ENCODE data around the gene ZNF667. TPM values are rescaled to one million over a fixed set of nuclear protein-coding genes. Genes with fewer than 3 reads are reported as not detected.

ZNF667 gene
- 5.0 TPM for total RNA-seq
- long read RNA-seq, transcript ZNF667-201 (5 exons, 3,832 nt): major isoform, 12 of 16 reads
- long read RNA-seq, partial matches to known transcripts: 1 of 16 reads
- long read RNA-seq, other reads (novel, unspliced or antisense): 3 of 16 reads

DNA sequence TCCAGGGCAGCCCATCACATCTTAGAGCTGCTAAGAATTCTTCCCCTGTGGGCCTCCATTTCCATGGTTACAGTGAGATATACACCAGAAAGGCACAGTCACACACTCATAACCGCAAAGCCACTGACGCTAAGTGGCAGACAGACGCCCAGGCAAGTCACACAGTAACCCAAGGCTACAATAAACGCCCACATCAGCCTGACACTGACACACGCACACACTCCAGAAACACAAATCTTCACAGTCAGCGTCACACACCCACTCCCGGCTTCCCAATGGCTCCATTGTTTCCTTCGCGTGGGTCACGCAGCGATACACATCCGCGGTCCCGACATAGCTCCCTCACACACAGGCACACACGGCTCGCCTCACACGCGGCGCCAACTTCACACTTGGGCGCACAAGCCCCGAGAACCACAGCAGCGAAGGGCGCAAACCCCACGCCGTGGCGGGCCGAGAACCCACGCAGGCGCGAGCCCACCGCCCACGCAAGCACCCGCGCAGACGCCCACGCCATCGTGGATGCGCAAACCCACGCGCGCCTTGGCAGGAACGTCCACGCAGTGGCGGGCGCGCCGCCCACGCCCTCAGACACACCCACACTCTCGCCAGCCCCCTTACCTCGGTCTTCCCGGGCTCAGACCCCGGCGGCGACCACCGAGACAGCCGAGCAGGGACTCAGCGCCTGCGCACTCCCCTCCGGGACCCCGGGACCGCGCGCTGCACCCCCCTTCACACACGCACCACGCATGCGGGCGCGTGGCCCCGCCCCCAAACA is at the start of gene ZNF667:
TSS of gene ZNF667 (minus strand) at position 695 of the 778 bp plus-strand sequence. CDS start 14,975 bp downstream, outside the sequence.
- no peak for ATAC-seq (ENCODE audit: poor library complexity)
- intact Hi-C loops (cut with DNase I): no loop called here
- no peak for DNase-seq

DNA sequence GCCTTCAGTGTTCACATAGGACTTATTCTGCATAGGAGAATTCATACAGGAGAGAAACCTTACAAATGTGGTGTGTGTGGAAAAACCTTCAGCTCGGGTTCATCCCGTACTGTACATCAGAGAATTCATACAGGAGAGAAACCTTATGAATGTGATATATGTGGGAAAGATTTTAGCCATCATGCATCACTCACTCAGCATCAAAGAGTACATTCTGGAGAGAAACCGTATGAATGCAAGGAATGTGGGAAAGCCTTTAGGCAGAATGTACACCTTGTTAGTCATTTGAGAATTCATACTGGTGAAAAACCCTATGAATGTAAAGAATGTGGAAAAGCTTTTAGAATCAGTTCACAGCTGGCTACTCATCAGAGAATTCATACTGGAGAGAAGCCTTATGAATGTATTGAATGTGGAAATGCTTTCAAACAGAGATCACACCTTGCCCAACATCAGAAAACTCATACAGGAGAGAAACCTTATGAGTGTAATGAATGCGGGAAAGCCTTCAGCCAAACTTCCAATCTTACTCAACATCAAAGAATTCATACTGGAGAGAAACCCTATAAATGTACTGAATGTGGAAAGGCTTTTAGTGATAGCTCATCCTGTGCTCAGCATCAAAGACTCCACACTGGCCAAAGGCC is 48.2 kb upstream of the ZNF667 start:
- DNase-seq: no peak
- no peak for ATAC-seq (ENCODE audit: poor library complexity)
- intact Hi-C loops (cut with DNase I): no loop called here

DNA sequence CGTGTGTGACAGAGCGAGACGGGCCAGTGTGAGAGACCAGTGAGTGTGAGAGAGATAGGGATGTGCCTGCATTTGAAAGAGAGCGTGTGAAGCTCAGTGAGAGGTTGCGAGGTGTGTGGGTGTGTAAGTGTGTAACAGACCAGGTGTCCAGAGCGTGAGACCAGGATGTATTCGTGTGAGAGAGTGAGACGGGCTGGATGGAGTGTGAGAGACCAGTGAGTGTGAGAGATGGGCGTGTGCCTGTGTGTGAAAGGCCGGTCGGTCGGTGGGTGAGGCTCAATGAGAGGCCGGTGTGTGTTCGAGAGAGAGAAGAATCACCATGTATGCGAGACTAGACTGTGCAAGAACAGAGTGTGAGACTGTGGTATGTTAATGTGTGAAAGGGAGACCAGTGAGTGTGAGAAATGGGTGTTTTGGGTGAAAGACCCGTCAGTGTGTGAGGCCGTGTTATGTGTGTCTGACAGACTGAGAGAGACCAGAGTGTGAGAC is 31.2 kb upstream of the ZNF667 start:
- no peak for ATAC-seq (ENCODE audit: poor library complexity)
- no peak for DNase-seq
- intact Hi-C loops (cut with DNase I): no loop called here

DNA sequence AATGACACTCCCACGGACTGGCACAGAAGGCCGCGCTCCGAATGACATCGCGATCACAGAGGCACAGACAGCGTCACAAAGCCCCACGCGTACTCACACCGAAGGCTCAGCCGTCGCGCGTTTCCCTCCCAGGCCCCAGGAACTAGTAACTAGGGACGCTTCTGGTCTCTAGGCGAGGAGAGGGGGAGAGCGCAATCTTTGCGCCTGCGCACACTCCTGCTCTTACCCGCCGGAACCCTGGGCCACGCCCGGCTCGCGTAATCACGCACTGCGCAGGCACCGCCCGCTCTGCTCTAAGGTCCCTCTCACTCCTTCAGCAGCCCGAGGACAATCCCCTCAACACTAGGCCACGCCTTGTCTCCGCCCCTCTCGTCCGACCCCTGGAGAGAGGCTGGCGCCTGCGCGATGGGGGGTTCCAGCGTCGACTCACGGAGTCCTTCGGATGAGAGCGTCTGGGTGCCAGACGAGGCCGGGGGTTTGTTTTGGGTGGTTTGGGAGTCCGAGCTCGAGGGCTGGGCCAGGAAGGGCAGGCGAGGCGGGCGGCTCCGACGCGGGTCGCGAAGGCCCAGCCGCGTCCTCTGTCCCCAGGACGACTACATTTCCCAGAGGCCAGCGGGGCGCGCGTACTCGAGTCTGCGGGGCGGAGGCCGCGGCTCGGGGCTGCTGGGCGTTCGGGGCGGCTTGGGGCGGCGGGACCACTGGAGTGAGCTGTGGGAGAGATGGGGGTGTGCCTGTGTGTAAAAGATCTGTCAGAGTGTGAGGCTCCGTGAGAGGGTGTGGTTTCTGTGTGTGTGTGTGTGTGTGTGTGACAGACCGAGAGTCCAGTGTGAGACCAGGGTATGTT is 30.5 kb upstream of the ZNF667 start, which contains the start of gene ZNF471:
TSS of gene ZNF471 (plus strand) at position 410 of the 844 bp plus-strand sequence. CDS start 3,717 bp downstream, outside the sequence.
- peak; percentile 99 for DNase-seq
- intact Hi-C loops (cut with DNase I): no loop called here
- ATAC-seq (ENCODE audit: poor library complexity): peak; percentile 100

DNA sequence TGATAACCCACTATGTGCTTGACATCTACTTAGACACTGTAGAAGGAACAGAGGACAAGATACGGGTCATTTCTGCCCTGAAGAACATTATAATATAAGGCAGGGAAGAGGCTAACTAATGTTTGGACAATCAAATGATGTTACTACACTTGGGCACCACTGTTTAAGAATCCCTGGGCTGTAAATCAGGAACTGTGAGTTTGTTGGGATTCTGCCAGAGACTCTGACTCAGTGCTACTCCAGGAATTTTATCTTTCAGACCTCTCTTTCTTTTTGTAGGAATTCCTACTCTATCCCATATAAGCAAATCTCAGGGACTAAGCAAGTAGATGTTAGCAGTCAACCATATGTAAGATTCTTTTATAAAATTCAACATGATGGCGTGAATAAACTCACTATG is 27.4 kb upstream of the ZNF667 start:
- ATAC-seq (ENCODE audit: poor library complexity): no peak
- DNase-seq: no peak
- intact Hi-C loops (cut with DNase I): no loop called here

DNA sequence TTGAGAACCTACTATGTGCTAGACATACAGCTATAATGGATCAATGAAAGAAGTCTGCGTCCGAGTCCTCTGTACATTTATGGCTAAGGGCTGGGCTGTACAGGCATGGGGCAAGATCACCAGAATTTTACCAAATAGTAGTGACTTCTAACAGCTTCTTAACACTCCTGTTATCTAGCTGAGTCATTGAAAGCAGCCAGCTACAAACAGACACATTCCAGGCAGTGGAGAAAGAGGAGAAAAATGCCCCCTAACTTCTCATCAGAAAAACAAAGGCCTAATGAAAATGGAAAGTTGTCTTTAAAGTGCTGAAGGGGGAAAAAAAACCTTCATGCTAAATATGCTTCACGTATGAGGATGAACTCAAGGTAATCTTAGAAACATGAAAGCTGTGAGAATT is 14.3 kb upstream of the ZNF667 start:
- ATAC-seq (ENCODE audit: poor library complexity) (no peak), DNase-seq (no peak)
- intact Hi-C loops (cut with DNase I): no loop called here

DNA sequence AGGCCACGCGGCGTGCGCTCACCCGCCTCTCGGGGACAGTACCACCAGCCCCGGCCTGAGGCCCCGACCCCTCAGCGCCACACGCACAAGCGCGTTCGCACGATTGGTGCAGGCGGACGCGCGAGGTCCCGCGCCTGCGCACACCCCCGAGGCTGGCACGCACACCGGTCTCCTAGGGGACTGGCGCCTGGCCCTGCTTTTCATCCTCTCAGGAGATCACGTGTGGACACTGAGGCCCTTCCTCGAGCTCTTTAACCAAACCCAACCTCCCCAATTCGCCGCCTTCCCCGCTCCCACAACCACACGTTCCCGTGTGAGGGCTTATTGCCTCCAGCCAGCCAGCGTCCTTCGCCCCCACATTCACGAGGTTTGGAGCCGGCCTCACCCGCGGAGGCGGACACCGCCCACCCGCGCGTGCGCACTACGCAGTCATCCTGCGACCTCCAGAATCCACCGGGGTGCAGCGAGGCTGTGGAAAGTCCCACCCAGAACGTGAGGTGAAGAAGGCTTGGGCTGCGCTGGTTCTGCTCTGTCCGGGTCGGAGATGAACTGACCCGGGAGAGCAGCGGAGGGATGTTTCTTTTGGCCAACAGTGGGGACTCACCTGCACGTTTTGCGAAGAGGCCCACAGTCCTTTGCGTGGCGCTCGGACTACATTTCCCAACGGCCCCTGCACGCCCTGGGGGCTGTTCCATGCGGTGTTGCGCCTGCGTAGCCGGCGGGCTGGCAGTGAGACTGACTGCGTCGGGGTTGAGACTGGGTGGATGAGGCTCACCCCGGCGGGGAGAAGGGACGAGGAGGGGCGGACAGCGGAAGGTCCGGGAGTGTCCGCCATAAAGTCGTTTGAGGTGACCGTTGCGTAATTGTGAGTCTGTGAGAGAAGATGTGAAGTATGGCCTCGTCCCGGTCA is 539 bp upstream of the ZNF667 start:
- intact Hi-C loops (cut with DNase I): no loop called here
- ATAC-seq (ENCODE audit: poor library complexity): peak; percentile 97

DNA sequence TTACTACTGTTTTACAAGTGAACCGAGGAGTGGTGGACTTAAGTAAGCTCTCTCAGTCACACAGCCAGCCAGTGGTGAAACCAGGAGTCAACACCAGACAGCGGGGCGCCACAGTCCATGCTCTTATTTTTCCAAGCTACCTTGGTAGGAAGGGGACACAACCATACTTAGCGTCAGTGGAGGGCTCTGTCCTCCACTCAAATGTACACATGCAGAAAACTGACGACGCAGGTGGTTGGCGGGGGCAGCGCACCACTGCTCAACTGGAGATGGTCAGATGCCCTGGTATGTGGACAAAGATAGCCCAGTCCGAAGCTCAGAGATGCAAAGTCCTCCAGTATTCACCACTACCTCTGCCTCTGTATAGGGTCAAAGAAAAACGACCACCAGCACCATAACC is 1.1 kb downstream of the ZNF667 start:
- intact Hi-C loops (cut with DNase I): no loop called here
- DNase-seq (no peak), ATAC-seq (ENCODE audit: poor library complexity) (no peak)

More for the DNA sequence above, 539 bp upstream of the ZNF667 start:
- peak; percentile 95 for DNase-seq

DNA sequence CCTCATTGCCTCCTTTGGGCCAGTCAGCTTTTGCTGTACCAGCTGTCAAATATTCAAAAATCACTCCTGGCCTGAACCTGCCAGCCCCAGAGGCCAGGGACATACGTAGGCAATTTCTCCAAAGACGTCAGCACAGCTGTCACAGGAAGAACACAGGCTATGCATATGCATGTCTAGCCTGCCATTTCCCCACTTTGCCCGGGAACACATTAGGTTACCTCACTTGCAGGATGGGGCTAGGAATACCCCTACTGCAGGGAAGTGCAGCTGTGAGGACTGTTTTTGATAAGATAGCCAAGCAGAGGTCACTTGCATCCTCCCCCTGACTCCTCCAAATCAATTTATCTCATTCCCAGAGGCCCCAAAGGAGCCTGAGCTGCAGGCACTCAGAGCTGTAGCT is 2.8 kb downstream of the ZNF667 start:
- intact Hi-C loops (cut with DNase I): no loop called here
- DNase-seq (no peak), ATAC-seq (ENCODE audit: poor library complexity) (no peak)

DNA sequence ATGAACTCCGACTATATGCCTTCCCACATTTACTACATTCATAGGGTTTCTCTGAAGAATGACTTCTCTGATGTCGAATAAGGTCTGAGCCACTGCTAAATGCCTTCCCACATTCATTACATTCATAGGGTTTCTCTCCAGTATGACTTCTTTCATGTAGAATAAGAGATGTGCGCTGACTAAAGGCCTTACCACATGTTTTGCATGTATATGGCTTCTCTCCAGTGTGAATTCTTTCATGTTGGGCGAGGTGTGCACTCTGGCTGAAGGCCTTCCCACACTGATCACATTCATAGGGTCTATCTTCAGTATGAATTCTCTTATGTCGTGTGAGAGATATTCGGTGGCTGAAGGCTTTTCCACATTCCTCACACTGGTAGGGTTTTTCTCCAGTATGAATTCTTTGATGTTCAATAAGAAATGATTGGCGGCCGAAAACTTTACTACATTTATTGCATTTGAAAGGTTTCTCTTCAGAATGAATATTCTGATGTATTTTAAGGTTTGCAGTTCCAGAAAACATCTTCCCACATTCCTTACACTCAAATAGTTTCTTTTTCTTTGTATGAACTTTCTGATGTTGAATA is 35.8 kb downstream of the ZNF667 start:
- intact Hi-C loops (cut with DNase I): no loop called here
- no peak for ATAC-seq (ENCODE audit: poor library complexity)
- no peak for DNase-seq

DNA sequence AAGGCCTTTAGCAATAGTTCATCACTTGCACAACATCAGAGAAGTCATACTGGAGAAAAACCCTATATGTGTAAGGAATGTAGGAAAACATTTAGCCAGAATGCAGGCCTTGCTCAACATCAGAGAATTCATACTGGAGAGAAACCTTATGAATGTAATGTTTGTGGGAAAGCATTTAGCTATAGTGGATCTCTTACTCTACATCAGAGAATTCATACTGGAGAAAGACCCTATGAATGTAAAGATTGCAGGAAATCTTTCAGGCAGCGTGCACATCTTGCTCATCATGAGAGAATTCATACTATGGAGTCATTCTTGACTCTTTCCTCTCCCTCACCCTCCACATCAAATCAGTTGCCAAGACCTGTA is 53.2 kb downstream of the ZNF667 start:
- DNase-seq (no peak), ATAC-seq (ENCODE audit: poor library complexity) (no peak)
- intact Hi-C loops (cut with DNase I): no loop called here

DNA sequence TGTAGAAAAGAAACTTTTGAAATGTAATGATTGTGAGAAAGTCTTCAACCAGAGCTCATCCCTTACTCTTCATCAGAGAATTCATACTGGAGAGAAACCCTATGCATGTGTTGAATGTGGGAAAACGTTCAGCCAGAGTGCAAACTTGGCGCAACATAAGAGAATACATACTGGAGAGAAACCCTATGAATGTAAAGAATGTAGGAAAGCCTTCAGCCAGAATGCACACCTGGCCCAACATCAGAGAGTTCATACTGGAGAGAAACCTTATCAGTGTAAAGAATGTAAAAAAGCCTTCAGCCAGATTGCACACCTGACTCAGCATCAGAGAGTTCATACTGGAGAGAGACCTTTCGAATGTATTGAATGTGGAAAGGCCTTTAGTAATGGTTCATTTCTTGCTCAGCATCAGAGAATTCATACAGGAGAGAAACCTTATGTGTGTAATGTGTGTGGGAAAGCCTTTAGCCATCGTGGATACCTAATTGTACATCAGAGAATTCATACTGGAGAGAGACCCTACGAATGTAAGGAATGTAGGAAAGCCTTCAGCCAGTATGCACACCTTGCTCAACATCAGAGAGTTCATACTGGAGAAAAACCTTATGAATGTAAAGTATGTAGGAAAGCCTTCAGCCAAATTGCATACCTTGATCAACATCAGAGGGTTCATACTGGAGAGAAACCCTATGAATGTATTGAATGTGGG is 53.7 kb downstream of the ZNF667 start:
- no peak for DNase-seq
- intact Hi-C loops (cut with DNase I): no loop called here
- ATAC-seq (ENCODE audit: poor library complexity): no peak

DNA sequence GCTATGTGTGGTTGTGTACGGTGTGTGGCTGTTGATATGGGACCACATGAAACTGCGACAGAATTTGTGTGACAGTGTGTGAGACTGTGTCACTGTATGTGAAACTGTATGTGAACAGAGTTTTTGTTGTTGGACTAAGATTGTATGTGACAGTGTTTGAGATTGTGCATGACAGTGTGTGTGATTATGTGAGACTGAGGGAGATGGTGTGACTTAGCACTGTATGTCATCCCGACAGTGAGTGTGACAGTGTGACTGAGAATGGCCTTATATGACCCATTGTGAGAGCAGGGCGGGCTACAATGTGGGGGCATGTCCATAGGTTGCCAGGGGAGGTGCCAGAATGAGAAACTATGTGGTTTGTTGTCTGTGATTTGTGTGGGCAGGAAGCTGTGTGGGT is 72.1 kb downstream of the ZNF667 start:
- intact Hi-C loops (cut with DNase I): no loop called here
- ATAC-seq (ENCODE audit: poor library complexity) (no peak), DNase-seq (no peak)

DNA sequence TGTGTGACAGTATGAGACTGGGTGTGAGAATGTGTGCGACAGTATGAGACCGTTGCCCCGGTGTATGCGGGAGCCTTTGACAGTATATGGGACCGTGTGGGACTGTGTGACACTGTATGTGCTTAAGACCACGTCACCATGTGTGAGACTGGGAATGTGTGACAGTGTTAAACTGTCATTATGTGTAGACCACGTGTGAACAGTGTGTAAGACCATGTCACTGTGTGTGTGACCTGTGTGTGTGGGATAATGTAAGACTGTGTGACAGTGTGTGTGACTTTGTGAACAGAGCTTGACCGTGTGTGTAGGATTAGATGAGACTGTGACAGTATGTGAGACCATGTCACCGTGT is 72.5 kb downstream of the ZNF667 start:
- no peak for ATAC-seq (ENCODE audit: poor library complexity)
- DNase-seq: no peak
- intact Hi-C loops (cut with DNase I): no loop called here

DNA sequence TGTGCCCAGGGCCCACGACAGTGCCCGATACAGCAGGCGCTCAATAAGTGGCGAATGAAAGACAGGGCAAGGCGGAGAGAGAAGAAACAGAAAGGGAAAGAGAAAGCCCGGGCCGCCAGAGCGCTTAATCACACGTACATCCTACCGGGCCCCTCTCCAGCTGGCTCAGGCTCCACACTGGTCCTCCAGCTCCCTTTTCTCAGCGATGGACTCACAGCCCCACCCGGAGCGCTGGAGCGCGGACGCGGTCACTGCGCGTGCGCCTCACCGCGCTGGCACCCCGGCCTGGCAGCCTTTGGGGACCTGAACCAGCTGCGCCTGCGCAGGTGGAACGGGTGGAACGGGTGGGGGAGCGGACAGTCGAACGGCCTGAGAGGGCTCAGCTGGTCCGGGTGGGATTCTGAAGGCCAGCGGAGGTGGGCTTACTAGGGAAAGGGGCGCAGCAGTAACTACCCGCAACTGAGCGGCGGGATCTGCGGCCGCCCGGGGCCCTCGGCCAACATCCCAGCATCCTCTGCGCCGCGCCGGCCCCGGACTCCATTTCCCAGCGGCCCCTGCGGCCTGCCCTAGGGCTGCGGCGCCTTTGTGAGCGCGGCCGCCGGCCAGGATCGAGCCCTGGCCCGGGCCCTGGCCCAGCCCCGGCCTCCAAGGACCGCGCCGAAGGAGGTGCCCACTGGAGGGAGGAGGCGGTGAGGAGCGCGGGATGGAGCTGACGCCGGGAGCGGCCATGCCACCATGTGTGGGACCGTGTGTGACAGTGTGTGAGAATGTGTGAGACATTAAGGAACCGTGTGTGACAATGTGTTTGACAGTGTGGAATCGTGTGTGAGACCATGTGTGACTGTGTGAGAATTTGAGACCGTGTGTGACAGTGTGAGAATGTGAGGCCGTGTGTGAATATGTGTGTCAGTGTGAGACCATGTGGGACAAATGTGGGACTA is 73.1 kb downstream of the ZNF667 start, which contains the start of gene ZNF583:
TSS of gene ZNF583 (plus strand) at position 569 of the 941 bp plus-strand sequence. CDS start 2,783 bp downstream, outside the sequence.
- intact Hi-C loops (cut with DNase I): no loop called here
- ATAC-seq (ENCODE audit: poor library complexity): peak; percentile 99
- DNase-seq: peak; percentile 98

DNA sequence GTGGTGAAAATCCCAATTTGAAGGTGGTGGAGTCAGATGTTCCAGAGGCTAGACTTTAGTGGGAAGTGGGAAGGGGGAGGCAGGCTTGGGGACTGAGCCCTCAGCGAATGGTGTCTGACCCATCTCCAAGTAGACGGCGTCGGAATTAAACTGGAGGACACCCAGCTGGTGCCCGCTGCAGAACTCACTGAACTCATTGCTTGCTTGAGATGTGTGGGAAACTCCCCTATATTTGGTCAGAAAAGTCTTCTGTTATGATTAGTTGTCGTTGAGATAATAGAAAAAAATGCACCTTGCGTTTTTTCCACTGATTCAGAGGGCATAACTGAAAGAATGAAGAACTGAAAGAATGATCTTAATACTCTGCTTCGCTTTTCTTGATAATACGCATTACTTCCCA is 73.9 kb downstream of the ZNF667 start:
- ATAC-seq (ENCODE audit: poor library complexity): no peak
- no peak for DNase-seq
- intact Hi-C loops (cut with DNase I): no loop called here
